M059J (cell line): ENCODE measurements around the gene THEM4. TPM values are rescaled to one million over a fixed set of nuclear protein-coding genes. Genes with fewer than 3 reads are reported as not detected.
A peak's percentile ranks its signal among the peaks of the same experiment; 100 is the strongest.

Source experiments
- DNase-seq: peaks from one replicate; pipeline ENCODE4 v3.0.0-alpha.2; 2012; ENCODE audit warnings: low read depth
- total RNA-seq: library from RNA; depleted of rRNA; stranded (reverse); fragments of >200 nt; shearing (Covaris generic); gene quantifications from 2 replicates; pipeline ENCODE4 v1.2.3, GENCODE V29; 2014; rRNA removed

The THEM4 gene
- 8.2 and 11.7 TPM in 2 replicates for total RNA-seq

DNA sequence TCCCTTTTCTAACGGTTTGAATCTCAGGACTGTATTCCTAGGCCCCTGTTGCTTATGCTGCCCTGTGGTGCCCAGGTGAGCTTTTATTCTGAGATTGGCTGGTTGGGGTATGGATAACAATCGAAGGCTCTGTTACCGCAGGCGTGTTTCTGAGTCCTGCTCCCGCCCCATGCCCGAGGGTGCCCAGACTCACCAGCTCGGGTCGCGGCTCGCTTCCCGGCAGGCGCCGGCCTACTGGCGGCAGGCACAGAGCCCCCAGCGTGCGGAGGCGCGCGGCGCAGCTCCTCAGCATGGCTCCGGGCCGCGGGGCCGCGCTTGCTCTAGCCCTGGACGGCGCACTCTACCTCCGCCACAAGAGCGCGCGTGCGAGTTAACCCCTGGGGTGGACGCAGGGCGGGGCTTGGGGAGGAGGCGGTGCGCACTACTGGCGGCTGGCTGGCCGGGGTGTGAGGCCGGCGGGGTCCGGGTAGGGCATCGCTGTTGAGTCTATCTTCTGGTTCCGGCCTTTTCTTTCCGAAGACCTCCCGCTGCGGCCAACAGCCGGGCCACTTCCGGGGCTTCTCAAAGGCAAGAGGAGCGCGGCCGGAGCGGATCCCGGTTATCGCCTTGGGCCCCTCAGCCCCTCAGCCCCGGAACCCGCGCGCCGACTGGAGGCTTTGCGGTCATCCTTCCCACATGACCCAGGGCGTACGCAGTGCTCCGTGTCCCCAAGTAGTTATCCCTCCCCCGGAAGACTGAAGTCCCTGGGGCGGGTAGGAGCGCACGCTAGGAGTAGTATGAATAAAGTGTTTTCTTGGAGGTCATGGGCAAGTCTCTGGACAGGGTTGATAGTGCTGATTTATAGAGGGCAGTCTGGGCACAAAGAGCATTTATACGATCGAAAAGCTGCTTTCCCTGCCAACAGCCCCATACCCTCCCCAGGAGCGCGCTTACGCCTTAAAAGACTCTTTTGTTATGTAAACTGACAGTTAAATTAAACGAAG lies at the start of gene THEM4:
Gene THEM4, minus strand, starts transcription at position 345 of the 983 bp plus-strand sequence. Its CDS starts 53 bp downstream, at position 292.
- peak; percentile 96 for DNase-seq

GRCh38 chr1:151958959-151959358 lies 49.6 kb upstream of the THEM4 start:
- no peak for DNase-seq

DNA sequence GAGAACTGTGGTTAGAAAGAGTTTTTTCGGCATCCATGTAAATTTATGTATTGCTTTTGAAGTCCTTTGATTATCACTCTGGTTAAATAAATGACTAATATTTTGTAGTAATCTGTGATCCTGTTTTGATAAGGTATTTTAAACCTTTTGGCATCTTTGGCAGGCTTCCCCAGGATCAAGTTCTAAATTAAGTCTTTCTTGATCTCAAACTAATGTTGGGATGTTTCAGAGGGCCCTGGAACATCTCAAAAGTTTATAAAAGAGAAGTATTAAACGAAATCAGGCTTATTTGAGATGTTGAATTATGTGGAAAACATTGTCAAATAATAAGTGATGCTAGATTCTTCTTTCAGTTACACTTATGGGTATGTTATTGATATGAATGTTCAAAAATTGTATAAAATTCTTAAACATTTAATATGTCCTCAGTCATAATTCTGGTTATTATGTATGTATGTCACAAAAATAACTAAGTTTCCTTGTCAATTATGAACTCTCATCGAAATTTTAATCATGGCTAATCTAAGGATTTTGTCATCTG lies 47.7 kb upstream of the THEM4 start:
- no peak for DNase-seq

- no peak for DNase-seq
Observed at GRCh38 chr1:151953409-151954094, 44.2 kb upstream of the THEM4 start.

DNA sequence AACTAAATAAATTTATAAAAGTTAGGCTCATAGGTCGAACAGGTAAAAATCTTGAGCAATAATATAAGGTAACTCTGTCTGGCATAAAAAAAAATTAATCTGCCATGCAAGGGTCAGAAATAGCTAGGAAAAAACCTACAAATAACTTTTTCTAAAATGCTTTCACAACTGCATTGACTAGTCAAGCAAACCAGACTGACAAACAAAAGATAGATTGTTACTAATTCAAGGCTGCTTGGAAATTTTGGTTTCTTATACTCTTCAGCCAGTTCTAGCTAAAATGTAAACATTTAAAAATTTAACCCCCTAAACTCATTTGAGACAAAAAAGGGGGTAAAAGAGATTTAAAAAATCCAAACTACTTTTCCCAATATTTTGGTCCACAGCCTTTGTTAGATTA lies 43.5 kb upstream of the THEM4 start:
- no peak for DNase-seq

DNA sequence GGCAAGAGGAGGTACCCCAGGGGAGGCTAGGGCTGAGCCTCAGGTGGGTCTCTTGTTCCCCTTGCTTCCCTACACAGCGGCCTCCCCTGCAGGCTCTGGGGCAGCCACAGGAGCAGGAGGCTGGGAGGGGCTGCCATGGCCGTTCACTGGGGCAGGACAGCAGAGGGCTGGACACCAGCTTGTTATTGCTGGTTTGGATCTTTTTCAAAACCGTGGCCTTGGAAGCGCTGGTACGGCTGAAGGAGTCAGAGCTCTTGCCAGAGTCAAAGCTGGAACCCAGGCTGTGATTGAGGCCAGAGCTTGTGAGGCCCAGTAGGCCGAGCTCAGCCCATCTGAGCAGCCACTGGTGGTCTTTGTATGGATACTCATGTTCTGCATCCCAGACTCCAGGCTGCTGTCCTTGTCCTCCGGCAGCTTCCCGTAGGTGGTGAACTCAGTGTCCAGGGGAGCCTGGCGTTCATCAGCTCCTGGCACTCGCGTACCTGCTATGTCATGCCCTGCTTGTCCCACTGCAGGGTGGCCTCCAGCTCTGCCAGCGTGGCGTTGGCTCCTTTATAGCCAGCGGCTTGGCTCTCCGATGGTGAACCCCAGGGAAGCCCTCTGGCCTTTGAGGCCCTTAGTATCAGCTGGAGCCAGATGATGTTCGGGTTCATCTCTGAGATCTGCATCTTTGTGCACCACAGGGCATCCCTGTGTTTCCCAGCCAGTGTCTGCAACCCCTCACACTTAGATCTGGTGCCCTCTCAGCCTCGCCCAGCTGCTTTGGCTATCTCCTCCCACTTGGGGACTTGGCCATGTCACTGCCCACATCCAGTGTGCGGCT lies 40.3 kb upstream of the THEM4 start:
- DNase-seq = no peak

DNA sequence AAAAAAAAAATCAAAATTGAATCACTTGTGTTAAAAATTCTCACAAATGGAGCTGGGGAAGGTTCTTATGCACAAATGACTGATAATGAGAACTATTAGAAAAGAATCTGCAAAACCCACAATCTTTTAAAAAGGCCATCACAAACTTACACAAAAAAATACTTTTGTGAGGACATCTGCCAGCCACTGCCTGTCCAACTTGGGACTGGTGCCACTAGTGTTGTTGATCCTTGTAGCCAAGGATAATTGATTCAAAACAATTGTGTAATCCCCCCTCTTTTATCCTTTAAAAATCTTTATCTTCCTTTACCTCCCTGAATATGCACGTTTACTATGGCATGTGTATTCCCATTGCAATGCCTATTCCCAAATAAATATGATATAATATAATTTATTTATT lies 39.2 kb upstream of the THEM4 start:
- DNase-seq = peak; percentile 21

GRCh38 chr1:151947140-151947539 lies 37.8 kb upstream of the THEM4 start:
- DNase-seq = peak; percentile 34

- peak; percentile 99 for DNase-seq
Observed at GRCh38 chr1:151945725-151946722, 36.7 kb upstream of the THEM4 start.

- peak; percentile 17 for DNase-seq
Observed at GRCh38 chr1:151944857-151945575, 35.7 kb upstream of the THEM4 start.

- peak; percentile 18 for DNase-seq
Observed at GRCh38 chr1:151944126-151944856, 35.0 kb upstream of the THEM4 start.

DNA sequence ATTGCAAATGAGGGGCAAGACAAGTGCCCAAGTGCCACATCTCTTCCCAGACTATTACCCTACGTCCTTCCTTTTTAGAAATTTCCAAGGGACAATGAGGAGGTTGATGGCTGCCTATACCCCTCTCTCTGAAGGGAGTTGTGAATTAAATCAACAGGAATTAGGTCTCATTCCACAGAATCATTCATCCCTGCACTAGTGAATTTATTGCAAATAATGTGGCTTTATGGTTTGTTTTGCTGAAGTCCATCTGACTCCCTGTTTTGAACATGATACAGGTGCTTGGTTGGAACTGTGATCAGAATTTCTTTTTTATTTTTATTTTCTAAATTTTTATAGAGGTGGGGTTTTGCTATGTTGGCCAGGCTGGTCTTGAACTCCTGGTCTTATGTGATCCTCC lies 34.3 kb upstream of the THEM4 start:
- DNase-seq = no peak

DNA sequence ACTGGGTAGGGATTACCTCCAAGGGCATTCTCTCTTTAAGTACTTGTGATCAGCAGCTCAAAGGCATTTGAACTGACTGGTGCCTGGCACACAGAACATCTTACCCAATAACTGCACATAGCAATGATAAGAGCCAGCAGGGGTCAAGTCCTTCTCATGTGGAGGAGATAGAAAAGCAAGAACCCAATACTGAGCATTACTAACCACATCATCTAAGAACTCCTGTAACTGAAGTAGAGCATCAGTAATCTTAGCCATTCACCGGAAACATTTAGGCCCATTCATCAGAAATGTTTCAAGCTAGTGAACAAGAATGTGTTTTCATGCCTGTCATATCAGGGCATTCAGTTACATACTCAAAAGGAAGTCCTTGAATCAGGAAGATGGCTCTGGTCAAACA lies 33.6 kb upstream of the THEM4 start:
- no peak for DNase-seq

- no peak for DNase-seq
Observed at GRCh38 chr1:151940541-151940940, 31.2 kb upstream of the THEM4 start.

- DNase-seq = no peak
Observed at GRCh38 chr1:151939779-151940178, 30.5 kb upstream of the THEM4 start.

DNA sequence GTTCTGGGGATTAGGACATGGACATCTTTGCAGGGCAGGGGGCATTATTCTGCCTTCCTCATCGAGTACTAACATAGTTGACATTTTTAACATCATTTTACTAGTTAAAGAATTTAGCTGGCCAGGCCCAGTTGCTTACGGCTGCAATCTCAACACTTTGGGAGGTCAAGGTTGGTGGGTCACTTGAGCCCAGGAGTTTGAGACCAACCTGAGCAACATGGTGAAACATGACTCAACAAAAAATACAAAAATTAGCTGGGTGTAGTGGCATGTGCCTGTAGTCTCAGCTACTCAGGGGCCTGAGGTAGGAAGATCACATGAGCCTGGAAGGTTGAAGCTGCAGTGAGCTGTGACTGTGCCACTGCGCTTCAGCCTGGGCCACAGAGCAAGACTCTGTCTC lies 29.8 kb upstream of the THEM4 start:
- DNase-seq = no peak

DNA sequence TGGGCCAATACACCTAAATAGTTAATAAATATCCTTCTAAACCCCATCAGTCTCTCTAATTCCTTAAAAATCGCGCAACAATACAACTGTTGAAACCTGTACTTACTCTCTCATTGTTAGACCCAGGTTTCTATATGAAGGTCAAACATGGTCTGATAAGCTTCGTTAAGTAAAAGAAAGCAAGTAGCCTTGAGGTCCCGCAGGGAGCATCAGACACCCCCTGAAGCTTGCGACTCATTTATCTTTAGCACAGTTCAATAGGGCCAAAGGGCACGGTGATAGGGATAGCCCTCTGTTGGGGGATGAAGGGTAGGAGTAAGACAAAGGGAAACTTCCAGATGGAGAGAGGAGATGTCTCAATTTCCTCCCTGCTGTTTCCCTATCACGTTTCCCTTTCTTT lies 27.3 kb upstream of the THEM4 start:
- DNase-seq = no peak

- no peak for DNase-seq
Observed at GRCh38 chr1:151935894-151936602, 26.7 kb upstream of the THEM4 start.
